Cardiac fibroblast (primary cell): ENCODE measurements around the gene ZNF14.
"Not testable (repeated sequence)": the region's sequence is repeated elsewhere in the genome, so short reads cannot be mapped to it uniquely, and the experiment has no call there.

ENCODE experiments used
- DNase-seq, 2 donors: peaks; one replicate each; pipeline versions ENCODE4 v3.0.0 to v3.0.0-alpha.2; 2010; ENCODE audit warnings: low read depth in 2 of 2
- H3K4me3 ChIP-seq, 2 donors: replicated peaks in 1 of 2; 1 replicate in 1 of 2; 2 replicates in 1 of 2; pipeline ENCODE4 v1.5.1; 2011; ENCODE audit warnings: low read depth in 2 of 2, low read length in 2 of 2, mild to moderate bottlenecking in 2 of 2, moderate library complexity in 1 of 2
- CTCF ChIP-seq: IDR thresholded peaks from one replicate; pipeline ENCODE4 v1.5.1; 2011; ENCODE audit warnings: low read depth, mild to moderate bottlenecking, low read length, inconsistent platforms

ZNF14 gene

GRCh38 chr19:19732579-19733501 is at the start of gene ZNF14:
TSS of gene ZNF14 (minus strand) at chr19:19733112. CDS start at chr19:19732958, 154 bp downstream.
- DNase-seq: peak; percentile 94 to 96
- peak within 1 kb of the TSS; percentile 87 to 95 for H3K4me3 ChIP-seq
- peak; percentile 16 for TF ChIP-seq CTCF

- DNase-seq, H3K4me3 ChIP-seq: not testable (repeated sequence)
Measured at GRCh38 chr19:19781791-19782190, 48.9 kb upstream of the ZNF14 start.

- no peak for TF ChIP-seq CTCF
- H3K4me3 ChIP-seq: no peak overlapping the region
- no peak for DNase-seq
Measured at GRCh38 chr19:19778666-19779065, 45.8 kb upstream of the ZNF14 start.

GRCh38 chr19:19777692-19778091 is 44.8 kb upstream of the ZNF14 start:
- TF ChIP-seq CTCF: no peak
- no peak for DNase-seq
- H3K4me3 ChIP-seq: no peak overlapping the region

- peak overlapping the region; percentile 73 to 81 for H3K4me3 ChIP-seq
- no peak for TF ChIP-seq CTCF
- DNase-seq: peak; percentile 98 to 99
Measured at GRCh38 chr19:19776206-19777008, 43.5 kb upstream of the ZNF14 start.

- H3K4me3 ChIP-seq: peak overlapping the region; percentile 73 to 81
- no peak for TF ChIP-seq CTCF
- DNase-seq: no peak
Measured at GRCh38 chr19:19775891-19776205, 42.9 kb upstream of the ZNF14 start.
